Measurements from ENCODE around the gene EGFR.
"Not testable (repeated sequence)": the region's sequence is repeated elsewhere in the genome, so short reads cannot be mapped to it uniquely, and the experiment has no call there.

The EGFR gene

DNA sequence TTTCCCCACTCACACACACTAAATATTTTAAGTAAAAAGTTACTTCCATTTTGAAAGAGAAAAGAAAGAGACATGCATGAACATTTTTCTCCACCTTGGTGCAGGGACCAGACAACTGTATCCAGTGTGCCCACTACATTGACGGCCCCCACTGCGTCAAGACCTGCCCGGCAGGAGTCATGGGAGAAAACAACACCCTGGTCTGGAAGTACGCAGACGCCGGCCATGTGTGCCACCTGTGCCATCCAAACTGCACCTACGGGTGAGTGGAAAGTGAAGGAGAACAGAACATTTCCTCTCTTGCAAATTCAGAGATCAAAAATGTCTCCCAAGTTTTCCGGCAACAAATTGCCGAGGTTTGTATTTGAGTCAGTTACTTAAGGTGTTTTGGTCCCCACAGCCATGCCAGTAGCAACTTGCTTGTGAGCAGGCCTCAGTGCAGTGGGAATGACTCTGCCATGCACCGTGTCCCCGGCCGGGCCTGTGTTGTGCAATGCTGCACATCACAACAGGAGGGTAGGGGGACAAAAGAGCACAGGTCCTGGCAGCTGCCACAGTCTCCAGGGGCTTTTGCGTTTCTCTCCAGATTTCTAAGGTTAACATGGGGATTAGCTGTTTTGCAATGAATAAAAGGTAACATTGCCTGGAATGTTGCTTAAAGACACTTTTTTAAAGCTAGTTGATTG is 146.5 kb downstream of the EGFR start:
- no peak for DNase-seq (ENCODE audit: low read depth, low spot score)

DNA sequence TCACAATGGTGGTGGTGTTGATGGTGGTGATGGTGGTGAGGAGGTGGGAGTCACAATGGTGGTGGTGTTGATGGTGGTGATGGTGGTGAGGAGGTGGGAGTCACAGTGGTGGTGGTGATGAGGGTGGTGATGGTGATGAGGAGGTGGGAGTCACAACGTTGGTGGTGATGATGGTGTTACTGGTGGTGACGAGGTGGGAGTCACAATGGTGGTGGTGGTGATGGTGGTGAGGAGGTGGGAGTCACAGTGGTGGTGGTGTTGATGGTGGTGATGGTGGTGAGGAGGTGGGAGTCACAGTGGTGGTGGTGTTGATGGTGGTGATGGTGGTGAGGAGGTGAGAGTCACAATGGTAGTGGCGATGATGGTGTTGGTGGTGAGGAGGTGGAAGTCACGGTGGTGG is 148.5 kb downstream of the EGFR start:
- DNase-seq (ENCODE audit: low read depth, low spot score), result not testable (repeated sequence)

DNA sequence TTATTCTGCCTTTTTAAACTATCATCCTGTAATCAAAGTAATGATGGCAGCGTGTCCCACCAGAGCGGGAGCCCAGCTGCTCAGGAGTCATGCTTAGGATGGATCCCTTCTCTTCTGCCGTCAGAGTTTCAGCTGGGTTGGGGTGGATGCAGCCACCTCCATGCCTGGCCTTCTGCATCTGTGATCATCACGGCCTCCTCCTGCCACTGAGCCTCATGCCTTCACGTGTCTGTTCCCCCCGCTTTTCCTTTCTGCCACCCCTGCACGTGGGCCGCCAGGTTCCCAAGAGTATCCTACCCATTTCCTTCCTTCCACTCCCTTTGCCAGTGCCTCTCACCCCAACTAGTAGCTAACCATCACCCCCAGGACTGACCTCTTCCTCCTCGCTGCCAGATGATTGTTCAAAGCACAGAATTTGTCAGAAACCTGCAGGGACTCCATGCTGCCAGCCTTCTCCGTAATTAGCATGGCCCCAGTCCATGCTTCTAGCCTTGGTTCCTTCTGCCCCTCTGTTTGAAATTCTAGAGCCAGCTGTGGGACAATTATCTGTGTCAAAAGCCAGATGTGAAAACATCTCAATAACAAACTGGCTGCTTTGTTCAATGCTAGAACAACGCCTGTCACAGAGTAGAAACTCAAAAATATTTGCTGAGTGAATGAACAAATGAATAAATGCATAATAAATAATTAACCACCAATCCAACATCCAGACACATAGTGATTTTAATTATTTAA is 151.7 kb downstream of the EGFR start:
- no peak for DNase-seq (ENCODE audit: low read depth, low spot score)

DNA sequence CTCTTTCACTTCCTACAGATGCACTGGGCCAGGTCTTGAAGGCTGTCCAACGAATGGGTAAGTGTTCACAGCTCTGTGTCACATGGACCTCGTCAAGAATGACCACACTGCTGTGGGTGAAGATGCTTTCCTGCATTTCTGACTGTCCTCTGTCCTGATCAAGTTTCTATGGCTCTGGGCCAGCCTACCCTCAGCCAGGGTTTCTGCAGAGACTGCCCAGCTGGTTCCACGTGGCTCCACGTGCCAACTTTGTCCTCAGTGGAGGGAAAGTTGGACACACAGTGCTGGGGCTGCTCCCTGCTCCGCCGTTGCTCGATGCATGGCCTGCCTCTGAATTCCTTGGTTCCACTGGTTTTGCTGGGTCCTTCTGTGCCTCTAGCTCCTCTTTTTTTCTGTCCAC is 152.3 kb downstream of the EGFR start:
- DNase-seq (ENCODE audit: low read depth, low spot score), result no peak

DNA sequence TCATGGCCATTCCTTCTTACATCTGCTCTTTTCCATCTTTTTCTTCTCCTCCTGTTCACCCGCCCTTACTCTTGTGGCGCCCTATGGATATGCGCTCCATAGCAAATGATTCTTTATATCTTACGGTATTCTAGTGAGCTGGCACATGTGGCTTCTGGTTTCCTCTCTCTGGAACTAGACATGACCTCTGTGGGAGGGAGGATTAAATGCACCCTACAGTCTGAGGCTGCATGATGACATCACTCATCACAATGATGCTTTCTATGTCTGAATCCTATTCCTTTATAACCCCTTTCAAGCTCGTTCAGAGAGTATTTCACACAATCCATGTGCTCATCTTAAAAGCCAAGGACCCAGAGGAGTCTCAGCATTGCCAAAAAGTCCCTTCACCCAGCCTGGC is 153.3 kb downstream of the EGFR start:
- DNase-seq (ENCODE audit: low read depth, low spot score), result no peak

DNA sequence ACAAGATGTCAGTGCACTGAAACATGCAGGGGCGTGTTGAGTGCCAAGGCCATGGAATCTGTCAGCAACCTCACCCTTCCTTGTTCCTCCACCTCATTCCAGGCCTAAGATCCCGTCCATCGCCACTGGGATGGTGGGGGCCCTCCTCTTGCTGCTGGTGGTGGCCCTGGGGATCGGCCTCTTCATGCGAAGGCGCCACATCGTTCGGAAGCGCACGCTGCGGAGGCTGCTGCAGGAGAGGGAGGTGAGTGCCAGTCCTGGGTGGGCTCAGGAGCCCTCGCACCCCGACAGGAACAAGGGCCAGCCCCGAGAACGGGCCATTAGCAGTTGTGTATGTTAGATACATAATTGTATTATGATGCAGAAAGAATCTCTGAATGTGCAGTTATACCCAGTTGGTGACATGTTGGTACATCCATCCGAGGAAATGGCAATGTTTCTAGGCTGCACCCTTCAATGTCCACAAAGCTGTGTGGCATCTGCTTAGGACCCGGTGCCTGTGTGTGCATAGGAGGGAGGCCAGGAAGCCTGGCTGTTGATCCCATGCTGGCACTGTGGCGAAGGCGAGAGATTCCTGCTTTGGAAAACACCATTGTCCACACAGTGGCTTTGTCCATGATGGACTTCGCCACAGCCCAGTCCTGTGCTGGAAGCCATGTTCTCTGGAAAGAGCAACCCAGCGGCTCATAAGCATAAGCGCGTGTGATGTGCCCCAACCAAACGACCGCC is 154.2 kb downstream of the EGFR start:
- DNase-seq (ENCODE audit: low read depth, low spot score), result no peak

DNA sequence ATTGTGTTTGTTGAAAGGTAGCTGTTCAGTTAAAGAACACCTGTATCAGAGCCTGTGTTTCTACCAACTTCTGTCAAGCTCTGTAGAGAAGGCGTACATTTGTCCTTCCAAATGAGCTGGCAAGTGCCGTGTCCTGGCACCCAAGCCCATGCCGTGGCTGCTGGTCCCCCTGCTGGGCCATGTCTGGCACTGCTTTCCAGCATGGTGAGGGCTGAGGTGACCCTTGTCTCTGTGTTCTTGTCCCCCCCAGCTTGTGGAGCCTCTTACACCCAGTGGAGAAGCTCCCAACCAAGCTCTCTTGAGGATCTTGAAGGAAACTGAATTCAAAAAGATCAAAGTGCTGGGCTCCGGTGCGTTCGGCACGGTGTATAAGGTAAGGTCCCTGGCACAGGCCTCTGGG is 154.9 kb downstream of the EGFR start:
- DNase-seq (ENCODE audit: low read depth, low spot score), result no peak

DNA sequence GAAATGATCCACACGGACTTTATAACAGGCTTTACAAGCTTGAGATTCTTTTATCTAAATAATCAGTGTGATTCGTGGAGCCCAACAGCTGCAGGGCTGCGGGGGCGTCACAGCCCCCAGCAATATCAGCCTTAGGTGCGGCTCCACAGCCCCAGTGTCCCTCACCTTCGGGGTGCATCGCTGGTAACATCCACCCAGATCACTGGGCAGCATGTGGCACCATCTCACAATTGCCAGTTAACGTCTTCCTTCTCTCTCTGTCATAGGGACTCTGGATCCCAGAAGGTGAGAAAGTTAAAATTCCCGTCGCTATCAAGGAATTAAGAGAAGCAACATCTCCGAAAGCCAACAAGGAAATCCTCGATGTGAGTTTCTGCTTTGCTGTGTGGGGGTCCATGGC is 155.6 kb downstream of the EGFR start:
- no peak for DNase-seq (ENCODE audit: low read depth, low spot score)

DNA sequence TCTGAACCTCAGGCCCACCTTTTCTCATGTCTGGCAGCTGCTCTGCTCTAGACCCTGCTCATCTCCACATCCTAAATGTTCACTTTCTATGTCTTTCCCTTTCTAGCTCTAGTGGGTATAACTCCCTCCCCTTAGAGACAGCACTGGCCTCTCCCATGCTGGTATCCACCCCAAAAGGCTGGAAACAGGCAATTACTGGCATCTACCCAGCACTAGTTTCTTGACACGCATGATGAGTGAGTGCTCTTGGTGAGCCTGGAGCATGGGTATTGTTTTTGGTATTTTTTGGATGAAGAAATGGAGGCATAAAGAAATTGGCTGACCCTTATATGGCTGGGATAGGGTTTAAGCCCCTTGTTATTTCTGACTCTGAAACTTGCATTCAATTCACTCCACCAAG is 156.0 kb downstream of the EGFR start:
- no peak for DNase-seq (ENCODE audit: low read depth, low spot score)

DNA sequence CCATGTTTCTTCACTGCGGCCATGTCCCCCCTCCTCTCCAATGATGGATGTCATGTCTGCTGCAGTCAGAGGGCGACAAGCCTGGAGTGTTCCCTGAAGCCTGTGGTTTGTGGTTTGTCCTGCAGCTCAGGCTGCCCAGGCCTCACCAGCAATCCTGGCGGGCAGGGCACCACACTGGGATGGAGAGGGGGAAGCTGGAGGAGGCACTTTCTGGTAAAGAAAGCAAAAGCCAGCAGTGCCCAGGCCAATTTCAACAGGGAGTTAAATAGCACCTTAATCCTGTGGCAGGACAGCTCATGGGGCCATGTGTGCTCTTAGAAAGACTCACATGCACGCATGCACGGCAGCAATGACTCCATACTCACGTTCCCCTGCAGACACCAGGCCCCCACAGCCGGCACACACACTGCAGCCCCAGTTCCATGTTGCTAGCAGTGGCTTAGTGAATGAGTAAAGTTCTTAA is 158.3 kb downstream of the EGFR start:
- no peak for DNase-seq (ENCODE audit: low read depth, low spot score)

DNA sequence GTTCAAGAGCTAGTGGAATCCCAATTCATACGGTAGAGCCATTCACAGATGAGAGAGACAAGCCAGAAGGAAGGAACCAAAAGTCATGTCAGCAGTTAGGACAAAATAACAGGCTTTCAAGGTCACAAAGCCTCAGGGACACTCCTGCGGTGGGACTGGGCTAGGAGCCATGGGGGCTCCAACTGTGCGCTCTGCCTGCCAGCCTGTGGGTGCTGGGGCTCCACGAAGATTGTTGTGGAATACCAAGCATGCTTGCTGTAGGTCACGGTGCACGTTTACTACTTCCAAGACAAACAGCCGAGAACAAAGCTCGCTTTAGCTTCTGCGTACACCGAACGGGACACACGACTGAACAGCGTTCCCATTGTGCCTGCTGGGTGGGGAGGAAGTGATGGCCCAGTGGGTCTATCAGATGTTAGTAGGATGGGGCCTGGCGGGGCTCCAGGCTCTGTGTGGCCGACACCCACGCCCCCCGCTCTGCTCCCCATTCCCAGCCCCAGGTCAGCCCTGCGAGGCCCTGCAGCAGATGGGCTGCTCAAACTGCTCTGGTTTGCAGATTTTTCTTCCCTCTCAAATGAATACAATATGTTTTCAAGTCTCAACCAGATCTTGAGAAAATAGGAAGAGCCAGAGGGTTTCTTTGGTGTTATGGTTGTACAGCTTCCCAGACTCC is 158.9 kb downstream of the EGFR start:
- peak; percentile 99 for DNase-seq (ENCODE audit: low read depth, low spot score)

DNA sequence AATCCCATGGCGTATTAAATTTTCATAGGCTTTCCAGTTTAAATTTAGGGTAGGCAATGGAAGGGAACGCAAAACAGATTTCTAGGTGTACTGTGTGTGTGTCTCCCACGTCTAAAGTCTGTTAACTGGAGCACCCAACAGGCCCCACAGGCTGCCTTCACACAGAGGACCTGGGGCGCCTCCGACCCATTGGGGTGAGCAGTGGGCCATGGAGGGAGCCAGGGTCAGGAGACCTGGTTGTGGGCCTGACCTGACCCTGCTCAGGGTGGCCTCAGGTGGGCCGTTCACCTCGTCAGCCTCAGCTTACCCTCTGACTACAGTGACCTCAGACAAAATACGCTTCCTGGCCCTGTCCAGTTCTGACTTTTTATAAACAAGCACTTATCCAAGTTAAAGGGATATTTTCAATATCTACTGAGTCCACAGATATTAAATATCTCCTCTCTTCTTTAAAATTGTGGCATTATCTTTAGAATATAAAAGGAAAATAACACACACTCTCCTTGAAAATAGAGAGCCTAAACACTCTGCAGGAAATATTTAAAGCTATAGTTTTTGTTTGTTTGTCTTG is 159.6 kb downstream of the EGFR start:
- no peak for DNase-seq (ENCODE audit: low read depth, low spot score)

DNA sequence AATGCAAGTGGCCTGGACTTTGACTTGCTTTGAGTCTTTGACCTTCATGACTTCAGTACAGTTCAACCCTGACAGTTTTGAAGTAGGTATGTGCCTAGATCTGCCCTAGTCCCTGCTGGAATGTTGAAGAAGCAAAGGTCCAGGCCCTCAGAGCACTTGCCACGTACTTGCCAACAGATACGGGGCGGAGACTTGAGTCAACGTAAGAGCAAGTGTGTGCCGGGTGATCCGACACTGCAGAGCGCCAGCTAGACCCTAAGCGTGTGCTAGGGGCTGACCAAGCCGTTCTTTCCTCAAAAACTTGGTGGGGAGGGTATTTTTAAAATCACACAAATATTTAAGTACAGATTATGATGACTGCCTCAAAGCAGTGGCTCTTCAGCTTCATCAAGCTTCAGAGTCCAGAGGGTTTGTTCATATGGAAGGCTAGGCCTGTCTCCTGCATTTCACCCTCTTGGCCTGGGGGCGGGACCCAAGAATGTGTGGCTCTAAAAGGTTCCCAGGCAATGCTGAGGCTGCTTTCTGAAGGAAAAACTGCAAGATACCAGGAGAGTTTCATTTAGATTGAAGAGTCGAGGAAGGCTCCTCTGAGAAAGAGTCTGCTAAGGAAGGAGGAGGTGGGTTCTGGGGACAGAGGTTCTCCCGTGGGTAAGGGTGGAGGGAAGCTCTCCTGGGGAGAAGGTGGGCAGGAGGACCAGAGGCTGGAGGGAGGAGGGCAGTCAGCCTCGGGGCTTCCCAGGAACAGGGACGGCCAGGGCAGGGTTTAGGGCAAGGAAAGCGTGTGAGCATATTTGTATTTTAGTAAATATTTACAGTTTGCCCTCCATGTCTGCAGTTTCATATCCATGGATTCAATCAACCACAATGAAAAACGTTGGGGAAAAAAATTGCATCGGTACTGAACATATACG is 160.3 kb downstream of the EGFR start:
- no peak for DNase-seq (ENCODE audit: low read depth, low spot score)

DNA sequence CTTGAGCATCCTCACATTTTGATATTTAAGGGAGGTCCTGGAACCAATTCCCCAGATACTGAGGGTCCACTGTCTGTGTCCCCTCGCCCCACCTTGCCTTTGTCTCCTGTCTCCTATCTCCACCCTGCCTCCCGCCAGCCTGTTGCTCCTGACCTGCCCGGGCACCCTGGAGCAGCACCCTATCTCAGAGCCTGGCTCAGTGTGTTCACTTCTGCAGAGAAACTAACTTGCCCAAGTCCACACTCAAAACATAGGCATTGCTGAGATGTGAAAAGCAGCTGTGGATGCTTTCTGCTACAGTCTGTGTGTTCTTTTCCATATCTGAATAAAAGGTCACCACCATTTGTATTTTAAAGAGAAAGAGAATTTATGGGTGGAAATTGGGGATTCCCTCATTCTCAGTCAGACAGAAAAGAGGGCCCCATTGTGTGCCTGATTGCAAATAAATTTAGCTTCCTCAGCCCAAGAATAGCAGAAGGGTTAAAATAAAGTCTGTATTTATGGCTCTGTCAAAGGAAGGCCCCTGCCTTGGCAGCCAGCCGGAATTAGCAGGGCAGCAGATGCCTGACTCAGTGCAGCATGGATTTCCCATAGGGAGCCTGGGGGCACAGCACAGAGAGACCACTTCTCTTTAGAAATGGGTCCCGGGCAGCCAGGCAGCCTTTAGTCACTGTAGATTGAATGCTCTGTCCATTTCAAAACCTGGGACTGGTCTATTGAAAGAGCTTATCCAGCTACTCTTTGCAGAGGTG is 161.3 kb downstream of the EGFR start:
- DNase-seq (ENCODE audit: low read depth, low spot score), result no peak

DNA sequence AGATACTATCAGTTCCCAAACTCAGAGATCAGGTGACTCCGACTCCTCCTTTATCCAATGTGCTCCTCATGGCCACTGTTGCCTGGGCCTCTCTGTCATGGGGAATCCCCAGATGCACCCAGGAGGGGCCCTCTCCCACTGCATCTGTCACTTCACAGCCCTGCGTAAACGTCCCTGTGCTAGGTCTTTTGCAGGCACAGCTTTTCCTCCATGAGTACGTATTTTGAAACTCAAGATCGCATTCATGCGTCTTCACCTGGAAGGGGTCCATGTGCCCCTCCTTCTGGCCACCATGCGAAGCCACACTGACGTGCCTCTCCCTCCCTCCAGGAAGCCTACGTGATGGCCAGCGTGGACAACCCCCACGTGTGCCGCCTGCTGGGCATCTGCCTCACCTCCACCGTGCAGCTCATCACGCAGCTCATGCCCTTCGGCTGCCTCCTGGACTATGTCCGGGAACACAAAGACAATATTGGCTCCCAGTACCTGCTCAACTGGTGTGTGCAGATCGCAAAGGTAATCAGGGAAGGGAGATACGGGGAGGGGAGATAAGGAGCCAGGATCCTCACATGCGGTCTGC is 162.2 kb downstream of the EGFR start:
- no peak for DNase-seq (ENCODE audit: low read depth, low spot score)

DNA sequence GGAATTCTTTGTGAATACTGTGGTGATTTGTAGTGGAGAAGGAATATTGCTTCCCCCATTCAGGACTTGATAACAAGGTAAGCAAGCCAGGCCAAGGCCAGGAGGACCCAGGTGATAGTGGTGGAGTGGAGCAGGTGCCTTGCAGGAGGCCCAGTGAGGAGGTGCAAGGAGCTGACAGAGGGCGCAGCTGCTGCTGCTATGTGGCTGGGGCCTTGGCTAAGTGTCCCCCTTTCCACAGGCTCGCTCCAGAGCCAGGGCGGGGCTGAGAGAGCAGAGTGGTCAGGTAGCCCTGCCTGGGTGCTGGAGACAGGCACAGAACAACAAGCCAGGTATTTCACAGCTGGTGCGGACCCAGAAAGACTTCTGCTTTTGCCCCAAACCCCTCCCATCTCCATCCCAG is 162.9 kb downstream of the EGFR start:
- DNase-seq (ENCODE audit: low read depth, low spot score), result no peak

DNA sequence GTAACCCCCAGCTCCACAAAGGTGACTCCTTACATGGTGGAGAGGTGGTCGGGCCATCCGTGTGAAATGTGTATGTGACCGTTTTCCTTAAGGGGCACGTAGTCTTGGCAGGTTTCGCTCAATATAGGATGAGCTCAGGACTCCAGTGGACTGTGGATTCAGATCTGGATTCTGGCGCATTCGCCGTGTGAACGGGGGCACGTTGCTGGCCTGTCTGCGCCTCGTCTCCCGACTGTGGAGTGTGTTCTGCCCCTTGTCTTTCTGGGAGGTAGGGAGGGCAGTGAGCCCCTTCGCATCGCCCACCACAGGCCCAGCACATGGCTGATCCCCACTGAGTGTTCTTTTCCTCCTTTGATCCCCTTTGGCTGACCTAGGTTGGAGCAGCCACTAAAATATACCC is 165.1 kb downstream of the EGFR start:
- DNase-seq (ENCODE audit: low read depth, low spot score), result no peak

DNA sequence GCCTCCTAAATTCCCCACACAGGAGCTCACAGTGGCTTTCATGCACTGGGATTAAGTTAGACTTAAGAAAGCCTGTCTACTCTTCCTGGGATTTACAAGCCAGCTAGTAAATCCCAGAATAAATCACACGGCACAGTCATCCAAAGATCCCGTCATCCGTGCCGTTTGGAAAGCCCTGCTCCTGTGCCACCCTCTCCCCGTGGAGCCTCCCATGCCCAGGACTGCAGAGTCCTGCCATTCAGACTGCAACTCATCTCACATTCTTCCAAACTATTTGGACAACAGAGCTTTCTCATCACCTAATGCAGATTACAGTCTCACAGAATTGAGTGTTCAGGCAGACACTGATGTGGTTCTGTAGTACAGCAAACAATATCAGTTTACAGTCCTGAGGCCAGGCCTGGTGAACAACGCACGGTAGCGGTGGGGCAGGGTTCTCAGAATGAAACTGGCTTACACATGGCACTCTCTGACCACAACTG is 166.5 kb downstream of the EGFR start:
- no peak for DNase-seq (ENCODE audit: low read depth, low spot score)

DNA sequence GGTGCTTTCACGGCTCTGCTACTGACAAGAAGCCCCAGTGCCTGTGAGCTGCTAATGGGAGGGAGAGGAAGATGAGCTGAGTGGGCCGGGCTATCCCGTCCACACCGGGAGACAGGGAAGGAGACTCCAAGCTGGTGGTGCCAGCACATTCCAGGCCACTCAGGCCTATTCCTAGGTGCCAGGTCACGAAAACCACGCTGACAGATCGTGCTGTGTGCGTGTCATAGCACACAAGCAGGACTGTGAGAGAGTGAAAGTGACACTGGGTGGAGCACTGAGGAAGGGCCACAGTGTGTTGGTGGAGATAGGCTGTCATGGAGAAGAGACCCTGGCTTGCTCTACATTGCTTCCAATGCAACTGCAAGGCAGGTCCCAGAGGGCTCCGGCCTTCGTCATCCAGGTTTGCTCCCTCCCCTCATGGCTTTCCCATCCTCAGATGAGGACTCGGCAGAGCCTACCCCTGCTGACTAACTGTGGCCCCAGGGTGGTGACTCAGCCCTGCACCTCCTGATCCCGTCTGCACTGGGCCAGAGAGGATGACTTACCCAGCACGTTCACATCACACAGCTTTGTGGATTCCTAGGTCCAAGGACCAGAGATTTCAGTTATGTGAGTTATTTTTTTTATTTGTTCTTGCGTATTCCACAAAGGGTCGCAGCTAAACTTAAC is 167.3 kb downstream of the EGFR start:
- peak; percentile 82 for DNase-seq (ENCODE audit: low read depth, low spot score)

All from smooth muscle cell of the brain vasculature (primary cell).